Peyer's patch (tissue), 4 donors: Measurements from ENCODE around the gene KRTAP9-1. TPM values are rescaled to one million over a fixed set of nuclear protein-coding genes. Genes with fewer than 3 reads are reported as not detected.
A peak's percentile ranks its signal among the peaks of the same experiment; 100 is the strongest.
"Not testable (repeated sequence)": the region's sequence is repeated elsewhere in the genome, so short reads cannot be mapped to it uniquely, and the experiment has no call there.

ENCODE experiments used
- DNase-seq, 3 donors: peaks; one replicate each; pipeline ENCODE4 v3.0.0-alpha.2; 2017 to 2019
- H3K27ac ChIP-seq, 4 donors: fragments of 200-600 bp; sonication (generic); one replicate each; pipeline ENCODE4 v1.5.1; 2016 to 2019
- H3K27me3 ChIP-seq, 2 donors: fragments of 200-600 bp; sonication (generic); one replicate each; pipeline ENCODE4 v1.5.1; 2019
- H3K36me3 ChIP-seq, 3 donors: fragments of 200-600 bp; sonication (generic); one replicate each; pipeline ENCODE4 v1.5.1; 2016 to 2019
- H3K4me1 ChIP-seq, 4 donors: fragments of 200-600 bp; sonication (generic); one replicate each; pipeline ENCODE4 v1.5.1; 2016 to 2019
- H3K4me3 ChIP-seq, 4 donors: fragments of 200-600 bp; sonication (generic); 1 replicate in 3 of 4; 2 replicates in 1 of 4; pipeline ENCODE4 v1.5.1; 2016 to 2019; ENCODE audit warnings: mild to moderate bottlenecking in 1 of 4
- H3K9me3 ChIP-seq, 4 donors: fragments of 200-600 bp; sonication (generic); one replicate each; pipeline ENCODE4 v1.5.1; 2016 to 2019; ENCODE audit warnings: mild to moderate bottlenecking in 1 of 4
- POLR2A ChIP-seq, 2 donors: fragments of 450-650 bp; IDR thresholded peaks; one replicate each; pipeline ENCODE4 v1.5.1; 2017; ENCODE audit warnings: antibody characterized with exemption in 2 of 2, mild to moderate bottlenecking in 2 of 2, moderate library complexity in 2 of 2
- total RNA-seq, 4 donors: library from RNA; depleted of rRNA; stranded (reverse); fragments of >200 nt; gene quantifications; one replicate each; pipeline ENCODE4 v1.1.0, GENCODE V29; 2016
- TF ChIP-seq, protein P1 (sequence below), 6 experiments: fragments of 450-650 bp in 4 of 6; fragments of 200-600 bp in 2 of 6; sonication (generic) in 1 of 6; IDR thresholded peaks; one replicate each; pipeline ENCODE4 v1.5.1; 2017 to 2019; ENCODE audit warnings: antibody characterized with exemption in 6 of 6, mild to moderate bottlenecking in 3 of 6, moderate library complexity in 1 of 6

KRTAP9-1 gene
- total RNA-seq, 4 donors from 2014 or later = not detected

DNA sequence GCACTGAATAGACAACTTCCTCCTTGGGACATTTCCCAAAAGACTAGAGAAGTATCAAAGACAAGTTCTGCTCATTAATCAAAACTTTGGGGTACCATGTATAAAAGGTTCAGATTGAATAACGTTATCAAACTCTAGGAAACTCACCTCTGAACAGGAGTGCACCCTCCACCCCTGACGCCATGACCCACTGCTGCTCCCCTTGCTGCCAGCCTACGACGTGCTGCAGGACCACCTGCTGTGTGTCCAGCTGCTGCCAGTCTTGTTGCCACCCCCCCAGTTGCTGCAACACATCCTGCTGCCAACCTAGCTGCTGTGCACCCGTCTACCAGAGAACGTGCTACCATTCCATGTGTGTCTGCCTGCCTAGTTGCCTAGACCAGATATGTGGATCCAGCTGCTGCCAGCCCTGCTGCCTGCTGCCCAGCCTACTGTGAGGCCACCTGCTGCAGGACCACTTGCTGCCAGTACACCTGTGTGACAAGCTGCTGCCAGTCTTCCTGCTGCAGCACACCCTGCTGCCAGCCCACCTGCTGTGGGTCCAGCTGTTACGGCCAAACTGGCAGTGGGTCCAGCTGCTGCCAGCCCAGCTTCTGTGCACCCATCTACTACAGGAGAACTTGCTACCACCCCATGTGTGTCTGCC lies 23.0 kb downstream of the KRTAP9-1 start:
- no peak for TF ChIP-seq POLR2A (IDR thresholded peaks at IDR 0.05)
- TF ChIP-seq, protein P1, sequence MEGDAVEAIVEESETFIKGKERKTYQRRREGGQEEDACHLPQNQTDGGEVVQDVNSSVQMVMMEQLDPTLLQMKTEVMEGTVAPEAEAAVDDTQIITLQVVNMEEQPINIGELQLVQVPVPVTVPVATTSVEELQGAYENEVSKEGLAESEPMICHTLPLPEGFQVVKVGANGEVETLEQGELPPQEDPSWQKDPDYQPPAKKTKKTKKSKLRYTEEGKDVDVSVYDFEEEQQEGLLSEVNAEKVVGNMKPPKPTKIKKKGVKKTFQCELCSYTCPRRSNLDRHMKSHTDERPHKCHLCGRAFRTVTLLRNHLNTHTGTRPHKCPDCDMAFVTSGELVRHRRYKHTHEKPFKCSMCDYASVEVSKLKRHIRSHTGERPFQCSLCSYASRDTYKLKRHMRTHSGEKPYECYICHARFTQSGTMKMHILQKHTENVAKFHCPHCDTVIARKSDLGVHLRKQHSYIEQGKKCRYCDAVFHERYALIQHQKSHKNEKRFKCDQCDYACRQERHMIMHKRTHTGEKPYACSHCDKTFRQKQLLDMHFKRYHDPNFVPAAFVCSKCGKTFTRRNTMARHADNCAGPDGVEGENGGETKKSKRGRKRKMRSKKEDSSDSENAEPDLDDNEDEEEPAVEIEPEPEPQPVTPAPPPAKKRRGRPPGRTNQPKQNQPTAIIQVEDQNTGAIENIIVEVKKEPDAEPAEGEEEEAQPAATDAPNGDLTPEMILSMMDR (IDR thresholded peaks at IDR 0.05) = no peak

DNA sequence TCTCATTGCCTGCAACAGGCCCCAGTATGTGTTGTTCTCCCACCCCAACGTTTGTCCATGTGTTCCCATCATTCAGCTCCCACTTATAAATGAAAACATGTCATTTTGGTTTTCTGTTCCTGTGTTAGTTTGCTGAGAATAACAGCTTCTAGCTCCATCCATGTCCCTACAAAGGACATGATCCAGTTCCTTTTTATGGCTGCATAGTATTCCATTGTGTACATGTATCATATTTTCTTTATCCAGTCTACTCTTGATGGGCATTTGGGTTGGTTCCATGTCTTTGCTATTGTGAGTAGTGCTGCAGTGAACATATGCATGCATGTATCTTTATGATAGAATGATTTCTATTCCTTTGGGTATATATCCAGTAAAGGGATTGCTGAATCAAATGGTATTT lies 26.0 kb downstream of the KRTAP9-1 start:
- TF ChIP-seq, protein P1 (IDR thresholded peaks at IDR 0.05) = no peak
- no peak for TF ChIP-seq POLR2A (IDR thresholded peaks at IDR 0.05)
- Histone ChIP-seq H3K36me3 (no peaks in the 10 kb centered on the region), H3K27ac (no peak overlapping the region)

More for the DNA sequence above, 23.0 kb downstream of the KRTAP9-1 start:
- no peaks in the 10 kb centered on the region for H3K27me3 ChIP-seq
- H3K36me3 ChIP-seq = no peaks in the 10 kb centered on the region
- no peaks in the 10 kb centered on the region for H3K9me3 ChIP-seq
- H3K27ac ChIP-seq = no peak overlapping the region
- H3K4me3 ChIP-seq = no peak overlapping the region
- DNase-seq = peak in 1 of 3 donors; percentile 49
- no peaks in the 10 kb centered on the region for H3K4me1 ChIP-seq

DNA sequence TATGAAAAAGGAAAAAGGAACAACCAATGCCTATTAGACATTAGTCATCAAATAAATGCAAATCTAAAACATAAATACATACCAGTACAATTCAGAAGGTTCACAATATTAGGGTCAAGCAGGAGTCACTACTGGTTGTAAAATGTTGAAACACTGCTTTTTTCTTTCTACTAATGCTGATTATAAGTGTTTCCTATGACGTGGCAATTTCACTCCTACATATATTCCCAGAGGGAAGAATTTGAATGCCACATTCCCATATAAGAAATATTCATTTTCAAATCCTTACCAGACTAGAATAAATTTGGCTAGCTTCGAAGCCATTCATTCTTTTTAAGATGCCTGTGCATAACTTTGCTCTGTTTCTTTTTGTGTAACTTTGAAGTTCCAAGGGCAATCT lies 34.1 kb downstream of the KRTAP9-1 start:
- Histone ChIP-seq H3K27me3 (no peaks in the 10 kb centered on the region), H3K27ac (no peak overlapping the region), H3K4me3 (no peak overlapping the region), H3K36me3 (no peaks in the 10 kb centered on the region), H3K9me3 (no peaks in the 10 kb centered on the region), H3K4me1 (no peaks in the 10 kb centered on the region)
- TF ChIP-seq POLR2A (IDR thresholded peaks at IDR 0.05) = no peak
- TF ChIP-seq, protein P1 (IDR thresholded peaks at IDR 0.05) = no peak
- no peak for DNase-seq

More for the DNA sequence above, 26.0 kb downstream of the KRTAP9-1 start:
- Histone ChIP-seq H3K4me1 (no peaks in the 10 kb centered on the region), H3K4me3 (no peak overlapping the region), H3K9me3 (no peaks in the 10 kb centered on the region), H3K27me3 (no peaks in the 10 kb centered on the region)
- no peak for DNase-seq

DNA sequence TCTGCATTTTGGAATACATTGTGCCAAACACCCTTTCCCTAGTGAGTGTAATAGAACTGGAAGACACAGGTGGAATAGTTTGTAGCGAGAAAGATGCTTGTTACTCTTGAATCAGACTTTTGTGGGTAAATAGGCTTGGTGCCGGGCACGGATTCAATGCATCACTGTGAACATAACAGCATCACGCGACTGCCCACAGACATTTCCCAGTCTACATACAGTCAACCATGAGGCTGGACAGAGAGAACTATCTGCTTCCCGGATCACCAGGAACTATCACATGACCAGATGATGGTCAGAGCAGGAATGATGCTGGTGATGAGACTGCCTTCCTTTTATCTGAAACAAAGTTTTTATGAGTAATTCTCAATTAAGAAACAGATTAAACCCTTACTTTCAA lies 36.4 kb downstream of the KRTAP9-1 start:
- TF ChIP-seq, protein P1 (IDR thresholded peaks at IDR 0.05) = no peak
- TF ChIP-seq POLR2A (IDR thresholded peaks at IDR 0.05) = no peak
- H3K36me3 ChIP-seq = no peaks in the 10 kb centered on the region
- DNase-seq = no peak
- no peak overlapping the region for H3K27ac ChIP-seq
- H3K9me3 ChIP-seq = no peaks in the 10 kb centered on the region
- no peaks in the 10 kb centered on the region for H3K4me1 ChIP-seq
- no peak overlapping the region for H3K4me3 ChIP-seq
- no peaks in the 10 kb centered on the region for H3K27me3 ChIP-seq

DNA sequence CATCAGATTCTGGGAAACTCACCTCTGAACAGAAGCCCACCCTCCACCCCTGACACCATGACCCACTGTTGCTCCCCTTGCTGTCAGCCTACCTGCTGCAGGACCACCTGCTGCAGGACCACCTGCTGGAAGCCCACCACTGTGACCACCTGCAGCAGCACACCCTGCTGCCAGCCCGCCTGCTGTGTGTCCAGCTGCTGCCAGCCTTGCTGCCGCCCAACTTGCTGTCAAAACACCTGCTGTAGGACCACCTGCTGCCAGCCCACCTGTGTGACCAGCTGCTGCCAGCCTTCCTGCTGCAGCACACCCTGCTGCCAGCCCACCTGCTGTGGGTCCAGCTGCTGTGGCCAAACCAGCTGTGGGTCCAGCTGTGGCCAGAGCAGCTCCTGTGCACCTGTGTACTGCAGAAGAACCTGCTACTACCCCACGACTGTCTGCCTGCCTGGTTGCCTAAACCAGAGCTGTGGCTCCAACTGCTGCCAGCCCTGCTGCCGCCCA lies 37.0 kb downstream of the KRTAP9-1 start, which contains the start of gene KRTAP9-2:
Gene KRTAP9-2 (plus strand): TSS at position 51 of the 498 bp plus-strand sequence. CDS start 7 bp downstream, at position 58.
- H3K9me3 ChIP-seq, DNase-seq, H3K4me3 ChIP-seq, H3K4me1 ChIP-seq, H3K27me3 ChIP-seq, H3K27ac ChIP-seq, H3K36me3 ChIP-seq: not testable (repeated sequence)

DNA sequence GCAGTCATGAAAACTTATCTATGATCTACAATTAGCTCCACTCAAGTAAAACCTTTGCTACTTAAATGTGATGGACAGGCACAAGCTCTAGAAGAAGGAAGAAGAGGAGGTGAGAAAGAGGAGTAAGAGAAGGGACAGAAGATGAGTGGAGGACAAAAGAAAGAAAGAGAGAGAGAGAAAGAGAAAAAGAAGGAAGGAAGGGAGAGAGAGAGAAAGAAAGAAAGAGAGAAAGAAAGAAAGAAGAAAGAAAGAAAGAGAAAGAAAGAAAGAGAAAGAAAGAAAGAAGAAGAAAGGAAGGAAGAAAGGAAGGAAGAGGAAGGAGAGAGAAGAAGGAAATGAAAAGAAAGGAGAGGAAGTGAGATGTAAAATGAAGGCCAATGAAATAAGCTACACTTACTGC lies 40.4 kb downstream of the KRTAP9-1 start:
- Histone ChIP-seq H3K27me3 (no peaks in the 10 kb centered on the region), H3K4me3 (no peak overlapping the region), H3K9me3 (no peaks in the 10 kb centered on the region), H3K4me1 (no peaks in the 10 kb centered on the region), H3K27ac (no peak overlapping the region), H3K36me3 (no peaks in the 10 kb centered on the region)
- no peak for DNase-seq
- TF ChIP-seq, protein P1 (IDR thresholded peaks at IDR 0.05) = no peak
- no peak for TF ChIP-seq POLR2A (IDR thresholded peaks at IDR 0.05)
